CD1c-positive myeloid dendritic cell (primary cell): ENCODE data around the gene LRRC40.

Experiments used
- DNase-seq: peaks from one replicate; pipeline ENCODE4 v3.0.0-alpha.2; 2016; ENCODE audit errors: extremely low spot score

The LRRC40 gene

DNA sequence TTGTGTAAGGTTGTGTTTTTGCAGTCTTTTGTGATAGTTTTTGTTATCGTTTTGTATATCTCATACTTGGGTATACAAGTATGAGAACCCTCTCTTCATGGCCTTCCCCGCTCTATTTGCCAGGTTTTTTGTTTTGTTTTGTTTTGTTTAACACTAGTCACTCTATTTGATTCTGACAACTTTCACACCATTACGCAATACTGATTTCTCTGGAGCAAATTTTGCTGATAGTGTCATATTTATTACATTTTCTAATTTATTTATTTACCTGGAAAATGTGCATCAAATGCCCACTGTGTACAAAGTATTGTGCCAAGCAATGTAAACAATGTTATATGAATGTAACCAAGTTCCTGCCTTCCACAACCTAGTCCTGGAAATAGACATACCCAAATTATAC lies 90.1 kb downstream of the LRRC40 start:
- DNase-seq, result no peak

GRCh38 chr1:70112838-70113237 lies 92.5 kb downstream of the LRRC40 start:
- no peak for DNase-seq

DNA sequence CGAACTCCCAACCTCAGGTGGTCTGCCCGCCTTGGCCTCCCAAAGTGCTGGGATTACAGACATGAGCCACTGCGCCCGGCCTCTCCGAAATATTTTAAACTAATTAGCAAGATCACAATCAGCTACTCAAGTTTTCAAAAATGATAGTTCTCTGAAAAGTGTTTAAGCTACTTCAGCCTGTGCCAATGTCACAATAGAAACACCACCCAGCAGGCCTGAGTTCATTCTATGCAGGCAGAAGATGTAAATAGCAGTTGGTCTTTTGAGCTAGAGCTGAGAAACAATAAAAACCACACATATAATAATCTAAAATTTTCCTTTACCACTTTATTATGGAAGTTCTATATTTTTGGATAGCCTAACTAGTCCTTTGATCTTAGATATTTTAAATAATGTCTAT lies 96.1 kb downstream of the LRRC40 start:
- no peak for DNase-seq

GRCh38 chr1:70103770-70104169 lies 101.6 kb downstream of the LRRC40 start:
- no peak for DNase-seq

GRCh38 chr1:70101774-70102173 lies 103.6 kb downstream of the LRRC40 start:
- DNase-seq, result no peak

GRCh38 chr1:70101231-70101630 lies 104.1 kb downstream of the LRRC40 start:
- no peak for DNase-seq
